ENCODE results near the gene KRTAP5-9.

- no peak for TF ChIP-seq POLR2A (IDR thresholded peaks at IDR 0.05)
- no peak for TF ChIP-seq CTCF (IDR thresholded peaks at IDR 0.05)
Measured at GRCh38 chr11:71542879-71543777, 5.1 kb upstream of the KRTAP5-9 start.

Data from thyroid gland (tissue), 4 donors.